Kidney glomerular epithelial cell (primary cell): ENCODE results near the gene LUC7L.
"Not testable (repeated sequence)": the region's sequence is repeated elsewhere in the genome, so short reads cannot be mapped to it uniquely, and the experiment has no call there.

Source experiments
- DNase-seq: peaks from one replicate; lab custom pipeline; 2025; lab: John Stamatoyannopoulos, UW

Gene LUC7L

DNA sequence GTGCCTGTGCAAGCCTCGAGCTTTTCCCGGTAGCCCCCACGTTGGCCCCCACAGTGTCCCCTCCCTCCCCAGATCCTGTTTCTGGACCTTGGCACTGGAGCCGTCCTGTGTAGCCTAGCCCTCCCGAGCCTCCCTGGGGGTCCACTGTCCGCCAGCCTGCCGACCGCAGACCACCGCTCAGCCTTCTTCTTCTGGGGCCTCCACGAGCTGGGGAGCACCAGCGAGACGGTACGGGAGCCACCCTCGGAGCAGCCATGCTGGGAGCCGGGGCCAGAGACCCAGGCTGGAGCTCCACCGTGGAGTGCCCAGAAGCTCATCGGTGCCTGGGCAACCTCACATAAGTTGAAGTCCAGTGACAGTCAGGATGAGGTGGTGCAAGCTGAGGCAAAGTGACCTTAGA lies 34.7 kb upstream of the LUC7L start:
- no peak for DNase-seq

DNA sequence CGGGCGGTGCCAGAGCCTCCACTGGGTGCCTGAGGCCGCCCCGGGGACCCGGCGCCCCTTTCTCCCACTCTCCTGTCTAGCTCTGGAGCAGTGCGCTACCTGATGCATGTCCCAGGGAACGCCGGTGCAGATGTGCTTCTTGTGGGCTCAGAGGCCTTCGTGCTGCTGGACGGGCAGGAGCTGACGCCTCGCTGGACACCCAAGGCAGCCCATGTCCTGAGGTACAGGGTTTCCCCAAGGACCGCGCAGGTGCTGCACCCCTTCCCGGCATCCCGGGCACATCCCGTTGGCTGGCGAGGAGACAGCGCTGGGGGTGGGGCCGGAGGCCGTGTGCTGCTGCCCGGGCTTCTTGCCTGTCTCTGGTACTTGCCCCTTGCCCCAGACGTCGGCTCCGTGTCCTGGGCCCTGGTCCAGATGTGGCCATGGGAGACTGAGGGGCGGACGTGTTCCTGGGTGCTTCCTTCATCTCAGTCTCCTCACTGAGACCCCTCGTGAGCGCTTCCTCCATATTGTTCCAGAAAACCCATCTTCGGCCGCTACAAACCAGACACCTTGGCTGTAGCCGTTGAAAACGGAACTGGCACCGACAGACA lies 34.0 kb upstream of the LUC7L start:
- no peak for DNase-seq

DNA sequence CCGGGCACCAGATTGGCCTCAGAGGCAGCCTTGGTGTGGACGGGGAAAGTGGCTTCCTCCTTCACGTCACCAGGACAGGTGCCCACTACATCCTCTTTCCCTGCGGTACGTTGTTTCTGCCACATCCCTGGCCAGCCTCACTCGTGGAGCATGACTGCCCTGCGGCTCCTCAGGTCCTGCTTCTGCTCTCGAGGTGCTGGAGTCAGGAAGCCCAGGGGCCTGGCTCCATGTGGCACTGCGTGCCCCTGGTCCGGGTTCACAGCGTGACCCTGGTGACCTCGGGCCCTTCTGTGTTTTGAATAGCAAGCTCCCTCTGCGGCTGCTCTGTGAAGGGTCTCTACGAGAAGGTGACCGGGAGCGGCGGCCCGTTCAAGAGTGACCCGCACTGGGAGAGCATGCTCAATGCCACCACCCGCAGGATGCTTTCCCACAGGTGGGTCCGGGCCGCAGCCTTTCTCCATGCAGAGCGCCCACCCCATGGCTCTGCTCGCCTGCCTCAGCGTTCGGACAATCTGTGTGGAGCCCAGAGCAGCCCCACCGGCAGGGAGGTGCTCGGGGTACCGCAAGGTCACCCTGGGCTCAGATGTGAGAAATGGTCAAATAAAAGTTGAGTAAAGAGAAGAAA lies 33.0 kb upstream of the LUC7L start:
- DNase-seq, result no peak

DNA sequence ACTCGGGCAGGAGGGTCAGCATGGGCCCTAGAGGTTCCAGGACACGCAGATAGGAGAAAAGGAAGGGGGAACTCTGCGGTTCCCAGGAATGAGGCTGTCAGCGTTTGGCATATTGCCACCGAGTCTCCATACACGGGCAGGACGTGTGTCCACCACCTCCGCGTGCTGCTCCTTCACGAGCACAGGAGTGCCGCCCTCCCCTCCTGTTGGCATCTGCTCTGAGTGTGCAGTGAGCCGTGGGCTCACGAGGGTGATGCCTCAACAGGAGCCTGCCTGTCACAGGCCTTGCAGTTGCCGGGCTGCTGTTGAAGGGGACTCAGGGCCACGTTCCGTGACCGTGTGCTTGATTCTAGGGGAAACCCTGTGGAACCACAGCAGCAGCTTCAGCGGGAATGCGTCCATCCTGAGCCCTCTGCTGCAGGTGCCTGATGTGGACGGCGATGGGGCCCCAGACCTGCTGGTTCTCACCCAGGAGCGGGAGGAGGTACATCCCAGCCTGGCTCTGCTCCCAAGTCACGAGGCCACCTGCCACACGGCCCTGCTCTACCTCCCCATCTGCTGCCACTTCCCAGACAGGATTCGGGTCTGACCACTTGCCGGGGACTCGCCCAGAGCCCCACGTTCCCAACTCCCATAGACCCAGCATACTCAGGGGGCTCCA lies 31.9 kb upstream of the LUC7L start:
- no peak for DNase-seq

DNA sequence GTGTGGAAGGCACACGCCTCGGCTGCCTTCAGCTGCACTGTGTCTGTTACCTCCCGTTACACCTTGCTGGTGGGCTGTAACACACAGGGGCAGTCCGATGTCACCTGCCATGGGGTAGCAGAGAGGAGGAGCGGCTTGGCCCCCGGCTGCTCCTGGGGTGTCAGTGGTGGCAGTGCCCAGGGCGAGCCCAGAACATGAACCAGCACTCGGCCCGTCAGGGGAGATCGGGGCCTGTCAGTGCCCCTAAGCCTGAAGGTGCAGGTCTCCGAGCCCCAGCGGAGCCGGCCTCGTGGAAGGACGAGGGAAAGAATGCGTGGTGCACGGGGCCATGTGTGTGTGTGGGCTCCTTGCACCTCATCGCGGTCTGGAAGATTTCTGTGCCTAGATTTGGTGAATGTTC lies 31.1 kb upstream of the LUC7L start:
- no peak for DNase-seq

DNA sequence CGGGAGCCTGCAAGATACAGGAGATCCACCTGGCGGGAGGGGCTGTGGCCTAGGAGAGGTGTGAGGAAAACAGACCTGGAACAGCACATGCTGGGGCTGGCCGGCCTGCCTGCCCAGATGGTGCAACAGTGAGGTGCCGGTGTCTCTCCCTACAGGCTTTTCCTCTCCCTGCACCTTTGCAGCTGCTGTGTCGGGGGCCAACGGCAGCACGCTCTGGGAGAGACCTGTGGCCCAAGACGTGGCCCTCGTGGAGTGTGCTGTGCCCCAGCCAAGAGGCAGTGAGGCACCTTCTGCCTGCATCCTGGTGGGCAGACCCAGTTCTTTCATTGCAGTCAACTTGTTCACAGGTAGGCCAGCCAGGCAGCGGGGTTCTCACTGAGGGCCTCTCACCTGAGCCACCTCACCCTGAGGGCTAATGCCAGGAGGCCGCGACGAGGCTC lies 30.6 kb upstream of the LUC7L start:
- no peak for DNase-seq

DNA sequence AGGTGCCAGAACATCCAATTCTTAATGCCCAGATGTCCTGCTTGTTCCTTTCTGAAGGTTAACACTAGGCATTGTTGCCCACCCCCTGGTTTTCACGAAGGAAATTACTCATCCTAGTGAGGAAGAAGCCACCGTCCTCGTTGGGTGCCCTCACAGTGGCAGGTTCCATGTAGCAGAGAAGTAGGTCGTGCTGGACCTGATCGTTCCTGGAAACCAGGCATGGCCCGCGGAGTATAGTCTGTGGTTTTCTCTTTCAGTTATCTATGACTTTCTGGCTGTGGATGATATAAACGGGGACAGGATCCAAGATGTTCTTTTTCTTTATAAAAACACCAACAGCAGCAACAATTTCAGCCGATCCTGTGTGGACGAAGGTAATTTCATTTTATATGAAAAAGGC lies 30.0 kb upstream of the LUC7L start:
- no peak for DNase-seq

DNA sequence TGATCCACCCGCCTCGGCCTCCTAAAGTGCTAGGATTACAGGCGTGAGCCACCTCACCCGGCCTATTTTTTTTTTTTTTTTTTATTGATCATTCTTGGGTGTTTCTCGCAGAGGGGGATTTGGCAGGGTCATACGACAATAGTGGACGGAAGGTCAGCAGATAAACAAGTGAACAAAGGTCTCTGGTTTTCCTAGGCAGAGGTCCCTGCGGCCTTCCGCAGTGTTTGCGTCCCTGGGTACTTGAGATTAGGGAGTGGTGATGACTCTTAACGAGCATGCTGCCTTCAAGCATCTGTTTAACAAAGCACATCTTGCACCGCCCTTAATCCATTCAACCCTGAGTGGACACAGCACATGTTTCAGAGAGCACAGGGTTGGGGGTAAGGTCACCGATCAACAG lies 28.8 kb upstream of the LUC7L start:
- DNase-seq, result not testable (repeated sequence)

DNA sequence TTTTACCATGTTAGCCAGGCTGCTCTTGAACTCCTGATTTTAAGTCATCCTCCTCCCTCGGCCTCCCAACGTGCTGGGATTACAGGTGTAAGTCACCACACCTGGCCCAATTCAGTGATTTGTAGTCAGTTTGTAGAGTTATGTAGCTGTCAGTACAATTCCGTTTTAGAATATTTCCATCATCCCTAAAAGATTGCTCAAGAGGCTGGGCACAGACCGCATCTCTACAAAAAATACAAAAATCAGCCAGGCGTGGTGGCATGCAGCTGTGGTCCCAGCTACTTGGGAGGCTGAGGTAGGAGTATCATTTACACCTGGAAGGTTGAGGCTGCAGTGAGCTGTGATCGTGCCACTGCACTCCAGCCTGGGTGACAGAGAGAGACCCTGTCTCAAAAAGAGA lies 25.9 kb upstream of the LUC7L start:
- no peak for DNase-seq

DNA sequence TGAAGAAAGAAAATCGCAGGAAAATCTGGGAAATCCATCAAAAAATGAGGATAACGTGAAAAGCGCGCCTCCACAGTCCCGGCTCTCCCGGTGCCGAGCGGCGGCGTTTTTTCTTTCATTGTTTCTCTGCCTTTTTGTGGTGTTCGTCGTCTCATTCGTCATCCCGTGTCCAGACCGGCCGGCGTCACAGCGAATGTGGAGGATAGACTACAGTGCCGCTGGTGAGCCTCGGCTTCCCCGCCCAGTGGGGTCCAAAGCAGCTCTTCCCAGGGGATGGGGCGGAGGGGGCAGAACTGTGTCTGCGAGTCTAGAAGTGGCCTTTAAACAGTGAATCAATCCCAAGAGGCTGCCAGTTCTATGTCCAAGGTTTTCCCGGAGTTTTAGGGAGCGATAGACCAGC lies 25.2 kb upstream of the LUC7L start:
- DNase-seq, result no peak

DNA sequence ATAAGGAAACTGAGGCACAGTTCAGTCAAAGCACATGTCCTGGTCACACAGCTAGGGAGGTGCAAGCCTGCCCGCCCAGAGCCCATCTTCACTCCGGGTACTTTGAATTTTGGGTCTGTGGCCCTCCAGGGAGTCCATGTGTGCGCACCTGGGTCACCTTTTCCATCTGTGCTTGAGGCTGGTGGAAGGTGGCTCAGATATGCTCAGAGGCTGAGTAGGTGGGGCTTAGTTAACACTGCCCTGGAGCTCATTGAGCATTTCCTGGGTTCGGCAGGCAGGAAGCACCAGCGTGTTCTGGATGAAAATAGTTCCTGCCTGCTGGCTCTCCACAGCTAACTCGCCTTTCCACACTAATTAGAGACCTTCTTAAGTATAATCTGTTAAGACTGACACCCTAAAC lies 24.6 kb upstream of the LUC7L start:
- DNase-seq, result no peak

DNA sequence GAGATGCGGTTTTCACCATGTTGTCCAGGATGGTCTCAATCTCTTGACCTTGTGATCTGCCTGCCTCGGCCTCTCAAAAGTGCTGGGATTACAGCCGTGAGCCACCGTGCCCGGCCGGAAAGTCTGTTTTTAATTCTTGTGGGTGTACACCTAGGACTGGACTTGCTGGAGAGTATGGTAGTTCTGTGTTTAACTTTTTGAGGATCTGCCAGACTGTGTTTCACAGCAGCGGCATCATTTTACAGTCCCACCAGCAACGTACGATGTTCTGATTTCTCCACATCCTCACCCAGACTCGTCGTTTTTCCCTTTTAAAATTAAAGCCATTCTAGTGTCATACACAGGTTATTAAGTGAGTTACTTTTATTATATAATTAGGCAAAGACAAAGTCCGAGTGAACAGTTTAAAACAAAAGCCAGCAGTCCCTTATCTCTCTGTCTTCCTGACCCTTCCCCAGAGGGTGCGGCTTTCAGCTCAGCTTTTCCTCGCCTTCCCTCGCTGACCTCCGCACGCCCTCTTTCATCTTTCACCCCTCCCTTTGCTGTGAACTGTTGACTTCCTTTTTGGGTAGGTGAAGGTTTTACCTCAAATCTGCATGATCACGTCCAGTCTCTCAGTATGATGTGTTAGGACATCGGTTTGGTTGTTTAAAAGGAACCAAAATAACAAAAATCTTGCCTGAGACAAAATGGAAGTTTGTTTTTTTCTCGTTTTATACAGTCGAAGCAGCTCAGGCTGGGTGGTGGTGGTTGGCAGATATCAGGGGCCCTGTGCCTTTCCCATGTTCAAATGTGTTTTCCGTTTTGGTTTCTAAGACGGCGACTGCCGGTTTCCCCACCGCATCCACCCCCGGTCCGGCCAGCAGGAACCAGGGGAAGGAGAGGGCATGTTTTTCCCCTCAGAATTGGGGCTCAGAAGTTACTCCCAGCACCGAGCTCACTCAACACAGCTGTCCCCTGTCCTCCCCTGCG lies 23.4 kb upstream of the LUC7L start:
- DNase-seq, result no peak

DNA sequence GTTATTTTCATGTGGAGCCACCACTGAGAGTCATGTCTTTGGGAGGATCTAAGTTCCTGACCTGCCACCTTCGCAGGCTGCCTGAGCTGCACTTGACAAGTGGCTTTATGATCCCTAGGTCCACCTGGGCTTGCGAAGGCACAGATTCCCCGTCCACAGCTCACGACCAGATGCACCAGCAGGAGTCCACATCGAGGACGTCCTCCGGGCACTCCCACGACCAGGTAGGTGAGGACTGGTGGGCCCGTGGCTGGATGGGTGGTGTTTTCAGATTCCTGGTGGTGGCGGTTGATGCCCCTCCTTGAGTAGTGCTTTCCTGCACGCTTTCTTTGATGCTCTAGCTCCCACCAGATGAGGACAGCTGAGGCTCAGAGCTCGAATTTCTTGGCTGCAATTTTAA lies 20.2 kb upstream of the LUC7L start:
- DNase-seq, result no peak

DNA sequence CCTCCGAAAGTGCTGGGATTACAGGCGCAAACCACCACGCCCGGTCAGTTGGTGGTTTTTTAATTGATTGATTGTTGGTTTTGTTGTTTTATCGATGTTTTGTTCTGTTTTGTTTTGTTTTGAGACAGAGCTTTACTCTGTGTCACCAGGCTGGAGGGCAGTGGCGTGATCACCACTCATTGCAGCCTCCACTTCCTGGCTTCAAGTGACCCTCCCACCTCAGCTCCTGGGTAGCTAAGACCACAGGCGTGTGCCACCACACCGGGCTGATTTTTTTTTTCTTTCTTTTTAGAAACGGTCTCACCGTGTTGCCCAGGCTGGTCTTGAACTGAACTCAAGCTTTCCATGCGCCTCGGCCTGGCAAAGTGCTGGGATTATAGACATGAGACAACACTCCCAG lies 17.8 kb upstream of the LUC7L start:
- no peak for DNase-seq

DNA sequence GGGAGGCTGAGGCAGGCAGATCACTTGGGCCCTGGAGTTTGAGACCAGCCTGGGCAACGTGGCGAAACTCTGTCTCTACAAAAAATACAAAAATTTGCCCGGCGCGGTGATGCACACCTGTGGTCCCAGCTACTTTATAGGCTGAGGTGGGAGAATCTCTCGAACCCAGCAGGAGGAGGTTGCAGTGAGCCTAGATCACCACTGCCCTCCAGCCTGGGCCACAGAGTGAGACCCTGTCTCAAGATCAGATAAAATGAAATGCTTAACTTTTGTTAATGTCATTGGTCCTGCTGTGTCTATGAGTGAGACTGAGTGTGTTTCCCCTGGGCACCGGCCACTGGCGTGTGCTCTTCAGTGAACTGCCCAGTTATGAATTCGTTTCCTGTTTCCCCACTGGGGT lies 15.9 kb upstream of the LUC7L start:
- no peak for DNase-seq

DNA sequence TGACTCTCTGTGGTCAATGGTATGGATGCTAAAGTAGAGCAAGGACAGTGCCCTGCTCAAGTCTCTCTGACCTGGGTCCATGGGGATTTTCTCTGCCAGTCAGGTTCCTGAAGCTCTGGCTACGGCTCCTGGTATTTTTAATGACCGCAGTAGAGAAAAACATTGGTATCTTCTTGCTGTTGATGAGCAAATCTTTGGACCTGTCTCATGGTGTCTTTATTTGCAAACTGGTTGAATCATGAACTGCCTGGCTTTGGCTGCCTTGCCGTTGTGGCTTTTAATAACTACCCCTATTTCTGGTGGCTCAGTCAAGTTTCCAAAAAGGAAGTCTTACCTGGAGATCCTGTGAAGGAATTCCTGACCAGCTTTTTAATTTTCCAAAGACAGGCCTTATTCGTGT lies 14.1 kb upstream of the LUC7L start:
- no peak for DNase-seq

DNA sequence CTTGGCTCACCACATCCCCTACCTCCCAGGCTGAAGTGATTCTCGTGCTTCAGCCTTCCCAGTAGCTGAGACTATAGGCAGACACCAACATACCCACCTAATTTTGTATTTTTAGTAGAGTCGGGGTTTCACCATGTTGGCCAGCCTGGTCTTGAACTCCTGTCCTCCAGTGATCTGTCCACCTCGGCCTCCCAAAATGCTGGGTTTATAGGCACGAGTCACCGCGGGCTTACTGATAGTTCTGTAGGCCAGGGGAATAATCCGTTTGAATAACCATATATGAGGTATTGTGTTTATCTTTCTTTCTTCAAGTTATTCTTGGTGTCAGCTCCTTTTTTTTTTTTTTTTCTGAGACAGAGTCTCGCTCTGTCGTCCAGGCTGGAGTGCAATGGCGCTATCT lies 13.0 kb upstream of the LUC7L start:
- DNase-seq, result no peak

DNA sequence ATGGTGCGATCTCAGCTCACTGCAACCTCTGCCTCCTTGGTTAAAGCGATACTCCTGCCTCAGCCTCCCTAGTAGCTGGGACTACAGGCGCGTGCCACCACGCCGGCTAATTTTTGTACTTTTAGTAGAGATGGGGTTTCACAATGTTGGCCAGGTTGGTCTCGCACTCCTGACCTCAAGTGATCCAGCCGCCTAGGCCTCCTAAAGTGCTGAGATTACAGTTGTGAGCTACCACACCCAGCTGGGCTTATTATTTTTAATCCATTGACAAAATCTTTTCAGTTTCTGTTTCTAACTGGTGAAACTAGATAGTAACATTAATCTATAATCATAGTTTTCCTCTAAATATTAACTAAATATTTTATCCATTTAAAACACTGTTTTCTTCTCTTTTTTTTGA lies 11.3 kb upstream of the LUC7L start:
- no peak for DNase-seq

DNA sequence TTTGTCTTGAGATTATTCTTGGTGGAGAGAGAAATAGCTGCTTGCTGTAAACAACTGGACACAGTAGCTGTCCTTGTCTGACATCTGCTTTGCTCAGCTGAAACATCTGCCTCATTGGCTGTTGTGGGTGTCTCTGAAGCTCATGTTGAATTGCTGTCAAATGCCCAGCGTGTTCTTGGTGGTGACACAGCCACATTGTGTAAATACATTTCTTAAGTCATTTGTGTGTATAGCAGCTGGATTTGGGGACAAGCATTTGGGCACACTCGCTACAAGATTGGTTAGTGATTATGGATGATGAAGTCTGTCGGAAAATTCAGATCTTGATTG lies 10.7 kb upstream of the LUC7L start:
- no peak for DNase-seq

DNA sequence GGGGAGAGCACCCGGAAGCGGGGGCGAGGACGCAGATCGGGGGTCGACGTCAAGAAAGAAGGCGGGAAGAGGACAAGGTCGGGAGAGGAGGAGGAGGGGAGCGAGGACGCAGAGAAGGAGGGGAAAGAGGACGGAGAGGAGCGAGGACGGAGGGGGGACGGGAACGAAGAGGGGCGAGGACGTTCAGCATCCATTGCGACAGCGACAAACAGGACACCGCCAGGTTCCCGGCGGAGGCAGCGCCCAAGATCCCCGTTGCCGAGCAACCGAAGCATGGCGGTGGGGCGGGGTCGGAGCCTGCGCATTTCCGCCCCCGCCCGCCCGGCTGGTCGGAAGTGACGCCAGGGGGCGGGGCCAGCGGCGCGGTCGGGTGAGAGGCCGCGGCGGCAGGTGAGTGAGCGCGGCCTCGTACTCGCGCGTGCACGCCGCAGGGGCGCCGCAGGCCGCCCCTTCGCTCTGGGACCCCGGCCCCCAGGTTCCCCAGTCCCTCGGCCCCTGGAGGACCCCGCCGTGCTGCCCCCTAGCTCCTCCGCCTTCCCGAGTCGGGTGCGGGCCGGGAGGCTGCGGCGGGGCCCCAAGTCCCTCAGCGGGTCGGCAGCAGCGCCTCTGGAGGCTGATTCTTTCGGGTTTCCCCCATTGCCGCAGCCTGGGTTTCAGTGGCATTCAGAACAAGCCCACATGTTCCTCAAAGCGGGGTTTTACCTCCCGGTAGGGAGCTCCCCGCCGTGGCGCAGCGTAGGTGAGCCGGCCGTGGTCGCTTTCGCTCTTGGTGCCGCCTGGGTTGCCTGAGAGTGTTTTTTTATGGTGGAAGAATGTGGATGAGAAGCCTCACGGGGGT lies 5.4 kb upstream of the LUC7L start, which contains the start of gene FAM234A:
Gene FAM234A, plus strand, starts transcription at position 354 of the 838 bp plus-strand sequence. CDS start 19,593 bp downstream, outside the sequence.
- peak; percentile 63 for DNase-seq

DNA sequence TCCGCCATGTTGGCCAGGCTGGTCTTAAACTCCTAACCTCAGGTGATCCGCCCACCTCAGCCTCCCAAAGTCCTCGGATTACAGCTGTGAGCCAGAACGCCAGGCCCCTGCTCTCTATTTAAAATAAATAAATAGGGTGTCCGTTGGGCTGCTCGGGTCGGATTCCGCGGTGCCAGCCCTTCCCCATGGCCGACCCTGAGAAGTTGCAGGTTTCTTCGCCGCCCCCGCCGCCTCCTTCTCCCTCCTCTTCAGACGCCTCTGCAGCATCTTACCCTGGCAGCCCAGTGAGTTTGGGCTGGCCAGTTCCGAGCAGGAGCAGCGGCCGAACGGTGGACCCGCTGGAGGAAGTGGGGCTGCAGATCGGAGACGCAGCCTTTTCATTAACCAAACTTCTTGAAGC lies 1.7 kb upstream of the LUC7L start:
- DNase-seq, result no peak

DNA sequence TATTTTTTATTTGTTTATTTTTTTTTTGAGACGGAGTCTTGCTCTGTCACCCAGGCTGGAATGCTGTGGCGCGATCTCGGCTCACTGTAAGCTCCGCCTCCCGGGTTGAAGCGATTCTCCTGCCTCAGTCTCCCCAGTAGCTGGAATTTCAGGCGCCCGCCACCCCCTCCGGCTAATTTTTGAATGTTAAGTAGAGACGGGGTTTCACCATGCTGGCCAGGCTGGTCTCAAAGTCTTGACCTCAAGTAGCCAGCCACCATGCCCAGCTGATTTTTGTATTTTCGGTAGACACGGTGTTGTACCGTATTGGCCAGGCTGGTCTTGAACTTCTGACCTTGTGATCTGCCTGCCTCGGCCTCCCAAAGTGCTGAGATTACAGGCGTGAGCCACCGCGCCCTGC lies 1.1 kb upstream of the LUC7L start:
- not testable (repeated sequence) for DNase-seq
